ENCODE measurements around the gene CCT4. TPM values are rescaled to one million over a fixed set of nuclear protein-coding genes. Genes with fewer than 3 reads are reported as not detected.
"Not testable (repeated sequence)": the region's sequence is repeated elsewhere in the genome, so short reads cannot be mapped to it uniquely, and the experiment has no call there.

CCT4 gene
- total RNA-seq, 1 donor from 2014 or later, result 172 TPM

DNA sequence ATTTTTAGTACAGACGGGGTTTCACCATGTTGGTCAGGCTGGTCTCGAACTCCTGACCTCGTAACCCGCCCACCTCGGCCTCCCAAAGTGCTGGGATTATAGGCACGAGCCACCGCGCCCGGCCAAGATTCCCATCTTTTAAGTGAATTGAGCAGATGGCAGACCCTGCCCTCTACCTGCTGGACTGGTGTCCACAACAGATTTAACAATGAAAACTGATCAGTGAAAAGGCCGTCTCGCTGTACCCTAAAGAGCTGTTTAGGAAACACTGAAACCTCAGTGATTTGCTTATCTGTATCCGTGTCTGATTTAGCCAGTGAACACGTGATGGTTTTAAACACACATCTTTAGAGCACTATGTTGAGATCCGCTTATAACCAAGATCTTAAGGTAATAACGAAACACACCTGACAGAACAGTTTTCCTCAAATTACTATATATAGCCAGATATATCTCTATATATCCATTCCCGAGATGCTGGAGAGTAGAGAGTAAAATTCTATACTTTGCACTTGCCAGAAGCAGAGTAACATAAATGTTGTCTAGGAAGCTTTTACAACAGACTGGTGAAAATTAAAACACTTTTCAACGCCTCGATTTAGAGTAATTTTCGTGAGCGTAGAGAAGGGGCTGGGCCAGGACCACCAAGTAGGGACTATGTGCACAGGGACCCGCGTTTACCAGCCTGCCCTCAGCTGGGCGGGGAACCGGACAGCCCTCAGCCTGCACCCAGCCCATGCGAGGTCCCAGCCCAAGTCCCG, 35.2 kb downstream of the CCT4 start:
- peak overlapping the region; percentile 95 for H3K27ac Mint-ChIP-seq
- POLR2A ChIA-PET, result interaction anchor here (0.6 to 2.9 kb wide), 8 partner anchors 16 to 1627 kb away, joined by 3 to 16 read pairs (median 5); partner anchors contain the start of genes B3GNT2, CCT4 and XPO1

DNA sequence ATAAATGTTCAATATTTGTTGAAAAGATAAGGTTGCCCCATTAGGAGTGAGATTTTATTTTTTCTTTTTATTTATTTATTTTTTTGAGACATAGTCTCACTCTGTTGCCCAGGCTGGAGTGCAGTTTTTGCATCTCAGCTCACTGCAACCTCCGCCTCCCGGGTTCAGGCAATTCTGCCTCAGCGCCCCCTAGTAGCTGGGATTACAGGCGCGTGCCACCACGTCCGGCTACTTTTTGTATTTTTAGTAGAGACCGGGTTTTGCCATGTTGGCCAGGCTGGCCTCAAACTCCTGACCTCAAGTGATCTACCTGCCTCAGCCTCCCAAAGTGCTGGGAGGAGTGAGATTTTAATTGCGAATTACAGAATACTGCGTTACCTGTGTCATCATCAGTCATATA, 37.2 kb downstream of the CCT4 start:
- H3K9me3 Mint-ChIP-seq; DNase-seq; CTCF ChIA-PET; H3K27ac Mint-ChIP-seq; H3K4me3 Mint-ChIP-seq; ATAC-seq (ENCODE audit: low read depth); H3K27me3 Mint-ChIP-seq: not testable (repeated sequence)
- intact Hi-C loops (cut with micrococcal nuclease), result loop anchor here (10.0 kb wide), 1 partner anchor 854 kb away; the partner anchor contains the start of gene EHBP1
- Mint-ChIP-seq H3K4me1 (peaks cover 19% of the 10 kb centered on the region), H3K36me3 (ENCODE audit: low read depth) (peaks cover 12% of the 10 kb centered on the region)
- POLR2A ChIA-PET, result interaction anchor here (1.4 kb wide), 1 partner anchor 313 kb away, joined by 4 read pairs; the partner anchor contains the start of gene XPO1

More for the DNA sequence above, 35.2 kb downstream of the CCT4 start:
- CTCF ChIA-PET, result interaction anchor here (1.2 kb wide), 1 partner anchor 158 kb away, joined by 3 read pairs; no protein-coding TSS in a partner anchor
- intact Hi-C loops (cut with micrococcal nuclease), result loop anchor here (10.0 kb wide), 1 partner anchor 852 kb away; the partner anchor contains the start of gene EHBP1
- DNase-seq (no peak), ATAC-seq (ENCODE audit: low read depth) (peak; percentile 58)
- peaks cover 19% of the 10 kb centered on the region for H3K4me1 Mint-ChIP-seq
- H3K36me3 Mint-ChIP-seq (ENCODE audit: low read depth), result peaks cover 12% of the 10 kb centered on the region
- TF ChIP-seq, protein P1, sequence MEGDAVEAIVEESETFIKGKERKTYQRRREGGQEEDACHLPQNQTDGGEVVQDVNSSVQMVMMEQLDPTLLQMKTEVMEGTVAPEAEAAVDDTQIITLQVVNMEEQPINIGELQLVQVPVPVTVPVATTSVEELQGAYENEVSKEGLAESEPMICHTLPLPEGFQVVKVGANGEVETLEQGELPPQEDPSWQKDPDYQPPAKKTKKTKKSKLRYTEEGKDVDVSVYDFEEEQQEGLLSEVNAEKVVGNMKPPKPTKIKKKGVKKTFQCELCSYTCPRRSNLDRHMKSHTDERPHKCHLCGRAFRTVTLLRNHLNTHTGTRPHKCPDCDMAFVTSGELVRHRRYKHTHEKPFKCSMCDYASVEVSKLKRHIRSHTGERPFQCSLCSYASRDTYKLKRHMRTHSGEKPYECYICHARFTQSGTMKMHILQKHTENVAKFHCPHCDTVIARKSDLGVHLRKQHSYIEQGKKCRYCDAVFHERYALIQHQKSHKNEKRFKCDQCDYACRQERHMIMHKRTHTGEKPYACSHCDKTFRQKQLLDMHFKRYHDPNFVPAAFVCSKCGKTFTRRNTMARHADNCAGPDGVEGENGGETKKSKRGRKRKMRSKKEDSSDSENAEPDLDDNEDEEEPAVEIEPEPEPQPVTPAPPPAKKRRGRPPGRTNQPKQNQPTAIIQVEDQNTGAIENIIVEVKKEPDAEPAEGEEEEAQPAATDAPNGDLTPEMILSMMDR (IDR thresholded peaks at IDR 0.05), result no peak
- H3K27me3 Mint-ChIP-seq, result no peaks in the 10 kb centered on the region
- peak overlapping the region; percentile 94 for H3K4me3 Mint-ChIP-seq
- no peaks in the 10 kb centered on the region for H3K9me3 Mint-ChIP-seq

GRCh38 chr2:61845320-61845719, 43.1 kb downstream of the CCT4 start:
- POLR2A ChIA-PET, result interaction anchor here (0.5 kb wide), 1 partner anchor 35 kb away, joined by 3 read pairs; no protein-coding TSS in a partner anchor
- intact Hi-C loops (cut with micrococcal nuclease), result no loop called here
- H3K27ac Mint-ChIP-seq, result no peak overlapping the region

GRCh38 chr2:61841286-61841685, 47.2 kb downstream of the CCT4 start:
- Mint-ChIP-seq H3K36me3 (ENCODE audit: low read depth) (no peaks in the 10 kb centered on the region), H3K27ac (no peak overlapping the region), H3K27me3 (no peaks in the 10 kb centered on the region), H3K4me3 (no peak overlapping the region), H3K4me1 (no peaks in the 10 kb centered on the region), H3K9me3 (no peaks in the 10 kb centered on the region)
- TF ChIP-seq, protein P1 (IDR thresholded peaks at IDR 0.05), result no peak
- ChIA-PET POLR2A (no interaction called here), CTCF (no interaction called here)
- ATAC-seq (ENCODE audit: low read depth) (no peak), DNase-seq (no peak)
- intact Hi-C loops (cut with micrococcal nuclease), result no loop called here

More at GRCh38 chr2:61845320-61845719, 43.1 kb downstream of the CCT4 start:
- H3K9me3 Mint-ChIP-seq, result no peaks in the 10 kb centered on the region
- ATAC-seq (ENCODE audit: low read depth) (no peak), DNase-seq (no peak)
- CTCF ChIA-PET, result interaction anchor here (0.7 kb wide), 1 partner anchor 206 kb away, joined by 3 read pairs; no protein-coding TSS in a partner anchor
- H3K27me3 Mint-ChIP-seq, result no peaks in the 10 kb centered on the region
- H3K4me1 Mint-ChIP-seq, result no peaks in the 10 kb centered on the region
- no peak overlapping the region for H3K4me3 Mint-ChIP-seq
- H3K36me3 Mint-ChIP-seq (ENCODE audit: low read depth), result no peaks in the 10 kb centered on the region
- TF ChIP-seq, protein P1 (IDR thresholded peaks at IDR 0.05), result no peak

- H3K4me1 Mint-ChIP-seq, result no peaks in the 10 kb centered on the region
- no peak overlapping the region for H3K4me3 Mint-ChIP-seq
- H3K27me3 Mint-ChIP-seq, result no peaks in the 10 kb centered on the region
- ChIA-PET CTCF (no interaction called here), POLR2A (no interaction called here)
- H3K36me3 Mint-ChIP-seq (ENCODE audit: low read depth), result no peaks in the 10 kb centered on the region
- intact Hi-C loops (cut with micrococcal nuclease), result no loop called here
- no peak for DNase-seq
- H3K27ac Mint-ChIP-seq, result no peak overlapping the region
- TF ChIP-seq, protein P1 (IDR thresholded peaks at IDR 0.05), result no peak
- H3K9me3 Mint-ChIP-seq, result peaks cover 2% of the 10 kb centered on the region
- ATAC-seq (ENCODE audit: low read depth), result no peak
Measured at GRCh38 chr2:61834893-61835292, 53.6 kb downstream of the CCT4 start.

All from activated B cell treated with CpG ODN at 0.5 μM for 24 hours (primary cell).